HL-60 (cell line): ENCODE measurements around the gene HIF3A.
A peak's percentile ranks its signal among the peaks of the same experiment; 100 is the strongest.

Source experiments
- DNase-seq, 2 experiments: peaks; one replicate each; pipeline ENCODE4 v3.0.0-alpha.2; 2010 to 2020; ENCODE audit warnings: low read depth in 1 of 2, low spot score in 1 of 2
- H3K27ac ChIP-seq: fragments of 250-450 bp; sonication (Bioruptor Pico); replicated peaks from 2 replicates; pipeline ENCODE4 v1.5.1; 2020; ENCODE audit warnings: mild to moderate bottlenecking, moderate library complexity
- H3K27me3 ChIP-seq: fragments of 250-450 bp; sonication (Bioruptor Pico); 2 replicates; pipeline ENCODE4 v1.5.1; 2021; ENCODE audit warnings: mild to moderate bottlenecking, moderate library complexity; ENCODE audit not compliant: insufficient read depth, poor library complexity, severe bottlenecking
- H3K4me3 ChIP-seq: replicated peaks from 2 replicates; pipeline ENCODE4 v1.5.1; 2011; ENCODE audit warnings: mild to moderate bottlenecking, control low read depth, low read length; ENCODE audit not compliant: insufficient read depth
- CTCF ChIP-seq: IDR thresholded peaks from one replicate; pipeline ENCODE4 v1.5.1; 2011; ENCODE audit warnings: low read length, control low read depth, inconsistent platforms; ENCODE audit not compliant: insufficient read depth
- GABPA ChIP-seq: IDR thresholded peaks from 2 replicates; pipeline ENCODE4 v1.6.1; 2012; ENCODE audit warnings: low read depth
- POLR2AphosphoS5 ChIP-seq: IDR thresholded peaks from 2 replicates; pipeline ENCODE4 v1.6.1; 2012; ENCODE audit warnings: low read depth
- SPI1 ChIP-seq: IDR thresholded peaks from 2 replicates; pipeline ENCODE4 v1.6.1; 2012; ENCODE audit warnings: low read depth, mild to moderate bottlenecking, borderline replicate concordance
- TF ChIP-seq, protein P1 (sequence below): IDR thresholded peaks from 2 replicates; pipeline ENCODE4 v1.6.1; 2012; ENCODE audit warnings: low read depth; ENCODE audit not compliant: insufficient replicate concordance

The HIF3A gene

DNA sequence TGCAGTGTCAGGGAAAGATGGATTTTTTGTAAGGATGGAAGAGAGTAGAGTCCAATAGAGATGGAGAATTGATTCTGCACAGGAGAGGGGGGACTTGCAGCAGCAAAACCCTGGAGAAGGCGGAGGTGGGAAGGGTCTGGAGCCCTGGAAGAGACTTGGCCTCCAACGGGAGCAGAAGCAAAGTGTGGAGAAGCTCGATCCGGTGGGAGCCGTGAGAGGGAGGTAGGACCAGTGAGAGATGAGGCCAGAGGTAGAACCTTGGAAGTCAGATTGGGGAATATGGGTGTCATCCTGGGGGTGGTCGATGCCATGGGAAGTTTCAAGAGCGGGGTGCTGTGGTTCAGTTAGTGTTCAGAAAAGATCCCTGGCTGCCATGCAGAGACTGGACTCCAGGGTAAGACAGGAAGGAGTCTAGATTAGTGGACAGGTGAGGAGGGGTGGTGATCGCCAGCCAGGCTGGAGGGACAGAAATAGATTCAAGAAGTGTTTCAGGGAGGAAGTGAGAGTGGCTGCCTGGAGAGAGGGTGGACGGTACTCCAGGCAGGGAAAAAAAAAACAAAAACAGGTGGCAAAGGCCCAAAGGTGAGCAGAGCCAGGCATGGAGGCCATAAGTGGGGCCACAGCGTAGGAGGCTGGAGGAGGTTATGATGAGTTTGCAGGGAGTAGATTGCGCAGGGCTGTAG is 52.6 kb downstream of the HIF3A start:
- peak overlapping the region; percentile 19 for H3K4me3 ChIP-seq
- DNase-seq, result no peak

GRCh38 chr19:46350029-46350757 is 53.4 kb downstream of the HIF3A start:
- peak in 1 of 2 experiments; percentile 24 for DNase-seq
- H3K4me3 ChIP-seq, result peak overlapping the region; percentile 19
- TF ChIP-seq GABPA, result no peak
- no peak for TF ChIP-seq SPI1
- TF ChIP-seq POLR2AphosphoS5, result no peak
- TF ChIP-seq, protein P1, sequence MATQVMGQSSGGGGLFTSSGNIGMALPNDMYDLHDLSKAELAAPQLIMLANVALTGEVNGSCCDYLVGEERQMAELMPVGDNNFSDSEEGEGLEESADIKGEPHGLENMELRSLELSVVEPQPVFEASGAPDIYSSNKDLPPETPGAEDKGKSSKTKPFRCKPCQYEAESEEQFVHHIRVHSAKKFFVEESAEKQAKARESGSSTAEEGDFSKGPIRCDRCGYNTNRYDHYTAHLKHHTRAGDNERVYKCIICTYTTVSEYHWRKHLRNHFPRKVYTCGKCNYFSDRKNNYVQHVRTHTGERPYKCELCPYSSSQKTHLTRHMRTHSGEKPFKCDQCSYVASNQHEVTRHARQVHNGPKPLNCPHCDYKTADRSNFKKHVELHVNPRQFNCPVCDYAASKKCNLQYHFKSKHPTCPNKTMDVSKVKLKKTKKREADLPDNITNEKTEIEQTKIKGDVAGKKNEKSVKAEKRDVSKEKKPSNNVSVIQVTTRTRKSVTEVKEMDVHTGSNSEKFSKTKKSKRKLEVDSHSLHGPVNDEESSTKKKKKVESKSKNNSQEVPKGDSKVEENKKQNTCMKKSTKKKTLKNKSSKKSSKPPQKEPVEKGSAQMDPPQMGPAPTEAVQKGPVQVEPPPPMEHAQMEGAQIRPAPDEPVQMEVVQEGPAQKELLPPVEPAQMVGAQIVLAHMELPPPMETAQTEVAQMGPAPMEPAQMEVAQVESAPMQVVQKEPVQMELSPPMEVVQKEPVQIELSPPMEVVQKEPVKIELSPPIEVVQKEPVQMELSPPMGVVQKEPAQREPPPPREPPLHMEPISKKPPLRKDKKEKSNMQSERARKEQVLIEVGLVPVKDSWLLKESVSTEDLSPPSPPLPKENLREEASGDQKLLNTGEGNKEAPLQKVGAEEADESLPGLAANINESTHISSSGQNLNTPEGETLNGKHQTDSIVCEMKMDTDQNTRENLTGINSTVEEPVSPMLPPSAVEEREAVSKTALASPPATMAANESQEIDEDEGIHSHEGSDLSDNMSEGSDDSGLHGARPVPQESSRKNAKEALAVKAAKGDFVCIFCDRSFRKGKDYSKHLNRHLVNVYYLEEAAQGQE, result no peak

More for the DNA sequence above, 52.6 kb downstream of the HIF3A start:
- H3K27me3 ChIP-seq, result no peaks in the 10 kb centered on the region
- H3K27ac ChIP-seq, result no peak overlapping the region
- TF ChIP-seq CTCF, result no peak
- TF ChIP-seq SPI1, result peak; percentile 82

GRCh38 chr19:46350758-46351159 is 53.9 kb downstream of the HIF3A start:
- peak; percentile 5; the same call in 1 of the 2 replicates for TF ChIP-seq SPI1
- TF ChIP-seq, protein P1, result no peak
- no peak for TF ChIP-seq CTCF
- 0 out of 2 replicates have a peak, but pooled peaks have one; percentile 33 for TF ChIP-seq GABPA
- H3K27ac ChIP-seq, result peak overlapping the region; percentile 85

More at GRCh38 chr19:46350029-46350757, 53.4 kb downstream of the HIF3A start:
- peak overlapping the region; percentile 85 for H3K27ac ChIP-seq
- H3K27me3 ChIP-seq, result no peaks in the 10 kb centered on the region

GRCh38 chr19:46351241-46352041 is 54.6 kb downstream of the HIF3A start:
- DNase-seq, result peak in 1 of 2 experiments; percentile 48
- Histone ChIP-seq H3K27me3 (no peaks in the 10 kb centered on the region), H3K27ac (peak overlapping the region; percentile 85), H3K4me3 (no peak overlapping the region)
- TF ChIP-seq SPI1, result peak; percentile 75; the same call in 1 of the 2 replicates
- no peak for TF ChIP-seq CTCF

More at GRCh38 chr19:46350758-46351159, 53.9 kb downstream of the HIF3A start:
- peak in 1 of 2 experiments; percentile 75 for DNase-seq
- H3K27me3 ChIP-seq, result no peaks in the 10 kb centered on the region
- peak overlapping the region; percentile 19; the same call in 1 of the 2 replicates for H3K4me3 ChIP-seq
